GM21528 (cell line): ENCODE measurements around the gene TGM2.

Experiments used
- ATAC-seq: cut with Tn5 transposase; IDR thresholded peaks from one replicate; pipeline ENCODE4 v1.9.1; 2021; ENCODE audit warnings: mild to moderate bottlenecking, moderate library complexity; ENCODE audit not compliant: unreplicated experiment, low FRiP score

TGM2 gene

GRCh38 chr20:38134427-38135270 is 30.4 kb downstream of the TGM2 start:
- no peak for ATAC-seq

GRCh38 chr20:38133680-38134426 is 31.2 kb downstream of the TGM2 start:
- ATAC-seq = no peak

GRCh38 chr20:38132910-38133501 is 32.1 kb downstream of the TGM2 start:
- ATAC-seq = no peak

- ATAC-seq = no peak
Measured at GRCh38 chr20:38132156-38132909, 32.7 kb downstream of the TGM2 start.

- ATAC-seq = no peak
Measured at GRCh38 chr20:38131588-38132121, 33.4 kb downstream of the TGM2 start.

- ATAC-seq = no peak
Measured at GRCh38 chr20:38130687-38131587, 34.1 kb downstream of the TGM2 start.

GRCh38 chr20:38129893-38130609 is 35.0 kb downstream of the TGM2 start:
- no peak for ATAC-seq

- ATAC-seq = no peak
Measured at GRCh38 chr20:38129248-38129865, 35.7 kb downstream of the TGM2 start.

GRCh38 chr20:38128691-38129090 is 36.4 kb downstream of the TGM2 start:
- no peak for ATAC-seq

GRCh38 chr20:38127920-38128528 is 37.0 kb downstream of the TGM2 start:
- ATAC-seq = no peak

- no peak for ATAC-seq
Measured at GRCh38 chr20:38126932-38127621, 38.0 kb downstream of the TGM2 start.

GRCh38 chr20:38126146-38126921 is 38.7 kb downstream of the TGM2 start:
- ATAC-seq = no peak

GRCh38 chr20:38125157-38126056 is 39.7 kb downstream of the TGM2 start:
- ATAC-seq = no peak

GRCh38 chr20:38123021-38123587 is 42.0 kb downstream of the TGM2 start:
- no peak for ATAC-seq

- ATAC-seq = no peak
Measured at GRCh38 chr20:38121741-38122140, 43.3 kb downstream of the TGM2 start.
